AG04449 (cell line): ENCODE results near the gene MT2A.

Experiments used
- CTCF ChIA-PET: fragments of 350-600 bp; formaldehyde crosslinking; extraction: SDS; loops from one replicate; lab custom pipeline; 2021; ENCODE audit warnings: antibody characterized with exemption; lab: Yijun Ruan, JAX
- POLR2A ChIA-PET: fragments of 400-600, 350-600 bp; formaldehyde crosslinking; extraction: SDS; loops from one replicate; lab custom pipeline; 2020; ENCODE audit warnings: antibody characterized with exemption, inconsistent platforms; lab: Yijun Ruan, JAX
- DNase-seq: peaks from one replicate; pipeline ENCODE4 v3.0.0-alpha.2; 2010; ENCODE audit warnings: low read depth, low spot score
- H3K4me3 ChIP-seq: 2 replicates; pipeline ENCODE4 v1.5.1; 2011; ENCODE audit warnings: low read depth, mild to moderate bottlenecking, control low read depth, low read length
- TF ChIP-seq, protein P1 (sequence below): IDR thresholded peaks from one replicate; pipeline ENCODE4 v1.5.1; 2011; ENCODE audit warnings: mild to moderate bottlenecking, moderate library complexity, low read length, control low read depth, inconsistent platforms; ENCODE audit not compliant: insufficient read depth; ENCODE audit errors: missing control alignments

MT2A gene

DNA sequence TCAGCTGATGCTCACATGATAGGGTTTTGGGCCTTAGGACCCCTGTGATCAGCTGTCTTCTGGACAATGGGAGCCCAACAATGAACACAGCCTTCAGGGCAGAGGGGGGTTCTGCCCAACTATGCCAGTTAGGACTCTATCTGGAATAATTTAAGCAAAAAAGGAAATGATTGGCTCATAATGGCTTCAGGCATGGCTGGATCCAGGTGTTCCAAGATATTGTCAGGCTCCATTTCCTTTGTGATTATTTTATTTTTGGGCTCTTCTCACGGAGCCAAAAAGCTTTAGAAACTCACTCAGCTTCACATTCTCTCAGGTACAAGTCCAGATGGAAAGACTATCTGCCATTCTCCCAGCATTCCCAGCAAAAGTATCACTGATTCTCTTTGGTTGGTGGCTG lies 2.9 kb upstream of the MT2A start:
- TF ChIP-seq, protein P1, sequence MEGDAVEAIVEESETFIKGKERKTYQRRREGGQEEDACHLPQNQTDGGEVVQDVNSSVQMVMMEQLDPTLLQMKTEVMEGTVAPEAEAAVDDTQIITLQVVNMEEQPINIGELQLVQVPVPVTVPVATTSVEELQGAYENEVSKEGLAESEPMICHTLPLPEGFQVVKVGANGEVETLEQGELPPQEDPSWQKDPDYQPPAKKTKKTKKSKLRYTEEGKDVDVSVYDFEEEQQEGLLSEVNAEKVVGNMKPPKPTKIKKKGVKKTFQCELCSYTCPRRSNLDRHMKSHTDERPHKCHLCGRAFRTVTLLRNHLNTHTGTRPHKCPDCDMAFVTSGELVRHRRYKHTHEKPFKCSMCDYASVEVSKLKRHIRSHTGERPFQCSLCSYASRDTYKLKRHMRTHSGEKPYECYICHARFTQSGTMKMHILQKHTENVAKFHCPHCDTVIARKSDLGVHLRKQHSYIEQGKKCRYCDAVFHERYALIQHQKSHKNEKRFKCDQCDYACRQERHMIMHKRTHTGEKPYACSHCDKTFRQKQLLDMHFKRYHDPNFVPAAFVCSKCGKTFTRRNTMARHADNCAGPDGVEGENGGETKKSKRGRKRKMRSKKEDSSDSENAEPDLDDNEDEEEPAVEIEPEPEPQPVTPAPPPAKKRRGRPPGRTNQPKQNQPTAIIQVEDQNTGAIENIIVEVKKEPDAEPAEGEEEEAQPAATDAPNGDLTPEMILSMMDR: no peak
- H3K4me3 ChIP-seq: no peak overlapping the region
- no peak for DNase-seq
- ChIA-PET POLR2A (interaction anchor here (17.5 kb wide), 1 partner anchor 21 kb away, joined by 263 read pairs; the partner anchor contains the start of gene MT1E), CTCF (interaction anchor here (0.6 to 10.2 kb wide), 14 partner anchors 8 to 123 kb away, joined by 3 to 174 read pairs (median 3); no protein-coding TSS in a partner anchor)

DNA sequence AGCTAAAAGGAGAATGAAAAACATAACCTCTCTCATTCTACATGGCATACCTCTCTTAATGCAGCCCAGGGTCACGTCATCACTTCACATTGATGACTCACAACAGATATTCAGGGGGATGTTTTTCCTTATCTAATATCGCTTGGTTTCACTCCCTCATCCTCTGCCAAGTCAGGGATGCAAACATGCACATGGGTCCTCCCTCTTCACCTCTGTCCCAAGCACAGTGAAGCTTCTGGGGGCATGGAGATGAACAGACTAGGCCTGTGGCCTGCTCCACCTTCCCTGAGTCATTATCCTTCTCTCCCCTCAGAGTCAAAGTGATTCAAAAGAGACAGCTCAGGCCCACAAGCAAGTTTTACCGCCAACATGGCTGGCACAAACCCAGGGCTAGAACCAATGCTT lies 2.3 kb upstream of the MT2A start:
- POLR2A ChIA-PET: interaction anchor here (0.8 to 17.5 kb wide), 2 partner anchors 20 to 155 kb away, joined by 3 to 263 read pairs; partner anchors contain the start of genes MT1E, NUDT21 and OGFOD1
- no peak for DNase-seq

DNA sequence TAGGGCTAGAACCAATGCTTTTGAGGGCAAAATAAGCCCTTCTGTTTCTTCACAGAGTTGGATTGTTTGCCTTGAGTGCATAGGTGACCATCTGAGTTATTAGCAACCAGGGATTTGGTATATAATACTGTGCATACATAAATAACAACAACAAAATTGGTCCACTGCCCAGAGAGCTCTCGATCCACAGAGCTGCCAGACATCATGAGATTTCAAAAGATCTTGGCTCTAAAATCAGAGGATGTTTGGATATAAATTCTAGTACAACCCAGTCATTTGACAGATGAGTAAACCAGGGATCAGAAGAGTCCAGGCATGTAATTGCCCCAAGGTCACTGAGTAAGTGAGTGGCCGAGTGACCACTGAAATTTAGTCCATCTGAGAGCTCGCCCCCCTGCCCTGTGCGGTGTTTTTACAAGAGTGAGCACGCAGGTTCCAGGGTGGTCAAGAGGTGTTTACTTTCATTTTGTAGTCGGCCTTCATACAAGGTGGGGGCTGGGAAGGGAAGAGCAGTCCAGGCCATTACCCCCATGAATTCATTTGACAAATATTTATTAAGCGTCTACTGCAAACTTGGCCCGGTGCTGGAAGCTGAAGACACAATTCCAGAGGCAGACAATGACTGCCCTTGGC lies 1.8 kb upstream of the MT2A start:
- TF ChIP-seq, protein P1: no peak
- peak overlapping the region; percentile 41 for H3K4me3 ChIP-seq
- no peak for DNase-seq
- ChIA-PET POLR2A (interaction anchor here (0.8 to 17.5 kb wide), 3 partner anchors 20 to 217 kb away, joined by 3 to 263 read pairs (median 3); partner anchors contain the start of genes MT1E, NUDT21 and OGFOD1), CTCF (interaction anchor here (0.8 to 10.2 kb wide), 8 partner anchors 19 to 102 kb away, joined by 3 to 174 read pairs (median 8); no protein-coding TSS in a partner anchor)

More for the DNA sequence above, 2.3 kb upstream of the MT2A start:
- H3K4me3 ChIP-seq: no peak overlapping the region
- CTCF ChIA-PET: interaction anchor here (0.8 to 10.2 kb wide), 12 partner anchors 9 to 123 kb away, joined by 3 to 174 read pairs (median 3); no protein-coding TSS in a partner anchor
- TF ChIP-seq, protein P1: no peak

DNA sequence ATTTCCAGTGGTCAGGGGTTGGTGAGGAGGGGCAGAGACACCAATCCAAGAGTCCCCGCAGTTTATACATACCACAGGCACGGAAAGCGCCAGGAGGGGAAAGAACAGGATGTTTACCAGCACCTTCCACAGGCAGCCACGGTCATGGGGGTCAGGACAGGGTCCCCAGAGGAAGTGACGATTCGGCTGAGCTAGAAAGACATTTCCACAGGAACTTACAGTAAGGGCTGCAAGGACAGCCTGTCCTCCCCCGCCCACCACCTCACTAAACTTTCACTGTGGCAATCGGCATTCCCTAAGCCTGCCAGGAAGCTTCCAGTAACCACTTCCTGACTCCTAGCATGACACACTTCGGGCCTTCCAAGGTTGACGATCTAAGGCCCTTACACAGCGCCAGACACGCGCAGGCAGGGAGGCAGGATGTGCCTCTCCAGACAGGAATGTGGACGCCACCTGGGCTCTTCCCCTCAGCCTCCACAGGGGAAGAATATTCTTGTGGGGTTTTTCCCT lies 1.2 kb upstream of the MT2A start:
- TF ChIP-seq, protein P1: no peak
- ChIA-PET POLR2A (interaction anchor here (0.8 to 17.5 kb wide), 3 partner anchors 19 to 218 kb away, joined by 3 to 263 read pairs (median 3); partner anchors contain the start of genes MT1E, NUDT21 and OGFOD1), CTCF (interaction anchor here (0.8 to 10.2 kb wide), 7 partner anchors 11 to 95 kb away, joined by 3 to 174 read pairs (median 10); no protein-coding TSS in a partner anchor)
- peak overlapping the region; percentile 41 for H3K4me3 ChIP-seq
- peak; percentile 94 for DNase-seq

DNA sequence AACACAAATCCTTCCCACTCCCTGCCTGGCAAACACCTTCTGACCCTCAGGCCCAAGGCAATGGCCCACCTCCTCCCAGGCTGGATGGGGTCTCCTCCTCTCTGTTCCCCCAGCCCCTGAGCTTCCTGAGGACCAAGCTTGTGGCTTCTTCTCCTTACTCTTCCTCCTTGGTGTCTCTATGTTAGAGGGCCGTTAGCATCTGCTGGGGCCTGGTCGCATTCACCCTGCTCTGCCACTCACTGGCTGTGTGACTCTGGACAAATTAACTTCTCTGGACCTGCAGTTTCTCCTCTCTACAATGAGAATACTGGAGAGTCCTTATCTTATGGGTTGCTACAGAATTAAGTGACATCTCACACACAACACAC lies 725 bp upstream of the MT2A start:
- CTCF ChIA-PET: interaction anchor here (1.2 to 10.2 kb wide), 4 partner anchors 10 to 95 kb away, joined by 3 to 174 read pairs (median 13); no protein-coding TSS in a partner anchor

More for the DNA sequence above, 725 bp upstream of the MT2A start:
- DNase-seq: no peak
- POLR2A ChIA-PET: interaction anchor here (17.5 kb wide), 1 partner anchor 18 kb away, joined by 263 read pairs; the partner anchor contains the start of gene MT1E
- no peak overlapping the region for H3K4me3 ChIP-seq
- TF ChIP-seq, protein P1: no peak
